AG10803 (cell line): Measurements from ENCODE around the gene CCNJL.

Source experiments
- DNase-seq: peaks from one replicate; pipeline ENCODE4 v3.0.0; 2010; ENCODE audit warnings: low read depth
- H3K4me3 ChIP-seq: 2 replicates; pipeline ENCODE4 v1.5.1; 2011; ENCODE audit warnings: mild to moderate bottlenecking, low read length, control low read depth
- CTCF ChIP-seq: conservative IDR thresholded peaks from 2 replicates; pipeline ENCODE4 v1.5.1; 2011; ENCODE audit warnings: mild to moderate bottlenecking, low read length, control low read depth, inconsistent platforms

Gene CCNJL

GRCh38 chr5:160230686-160231527 is 81.5 kb downstream of the CCNJL start:
- no peak overlapping the region for H3K4me3 ChIP-seq
- no peak for TF ChIP-seq CTCF
- DNase-seq: peak; percentile 35

- no peak for TF ChIP-seq CTCF
- no peak for DNase-seq
- no peak within 1 kb of the TSS for H3K4me3 ChIP-seq
These were observed 83.1 kb downstream of the CCNJL start, which contains the start of gene FABP6 for GRCh38 chr5:160229190-160229742. Gene FABP6 (plus strand): TSS chr5:160229506. CDS start chr5:160229558, 52 bp downstream.

GRCh38 chr5:160227012-160227411 is 85.4 kb downstream of the CCNJL start:
- no peak for DNase-seq
- H3K4me3 ChIP-seq: no peak overlapping the region
- no peak for TF ChIP-seq CTCF

GRCh38 chr5:160221082-160221481 is 91.3 kb downstream of the CCNJL start:
- no peak for DNase-seq
- H3K4me3 ChIP-seq: no peak overlapping the region
- TF ChIP-seq CTCF: no peak

- TF ChIP-seq CTCF: no peak
These were observed 93.0 kb downstream of the CCNJL start for GRCh38 chr5:160219356-160219755.

GRCh38 chr5:160213537-160213936 is 98.8 kb downstream of the CCNJL start:
- TF ChIP-seq CTCF: no peak
- DNase-seq: no peak
- H3K4me3 ChIP-seq: no peak overlapping the region

More at GRCh38 chr5:160219356-160219755, 93.0 kb downstream of the CCNJL start:
- H3K4me3 ChIP-seq: no peak overlapping the region
- DNase-seq: no peak

- H3K4me3 ChIP-seq: no peak overlapping the region
- no peak for TF ChIP-seq CTCF
- DNase-seq: no peak
These were observed 101.0 kb downstream of the CCNJL start for GRCh38 chr5:160211352-160211751.
